ENCODE data around the gene HIF1A.

HIF1A gene

GRCh38 chr14:61698206-61698980, 3.1 kb downstream of the HIF1A start:
- DNase-seq (ENCODE audit: low read depth), result no peak
- no peak for TF ChIP-seq CTCF (IDR thresholded peaks at IDR 0.05; ENCODE audit: control insufficient read depth, extremely low read depth, insufficient read depth)
- H3K4me3 ChIP-seq (ENCODE audit: low read depth, low read length), result no peak overlapping the region

- TF ChIP-seq CTCF (IDR thresholded peaks at IDR 0.05; ENCODE audit: control insufficient read depth, extremely low read depth, insufficient read depth), result no peak
- H3K4me3 ChIP-seq (ENCODE audit: low read depth, low read length), result no peak overlapping the region
- DNase-seq (ENCODE audit: low read depth), result no peak
These were observed 3.7 kb downstream of the HIF1A start for GRCh38 chr14:61699027-61699426.

DNA sequence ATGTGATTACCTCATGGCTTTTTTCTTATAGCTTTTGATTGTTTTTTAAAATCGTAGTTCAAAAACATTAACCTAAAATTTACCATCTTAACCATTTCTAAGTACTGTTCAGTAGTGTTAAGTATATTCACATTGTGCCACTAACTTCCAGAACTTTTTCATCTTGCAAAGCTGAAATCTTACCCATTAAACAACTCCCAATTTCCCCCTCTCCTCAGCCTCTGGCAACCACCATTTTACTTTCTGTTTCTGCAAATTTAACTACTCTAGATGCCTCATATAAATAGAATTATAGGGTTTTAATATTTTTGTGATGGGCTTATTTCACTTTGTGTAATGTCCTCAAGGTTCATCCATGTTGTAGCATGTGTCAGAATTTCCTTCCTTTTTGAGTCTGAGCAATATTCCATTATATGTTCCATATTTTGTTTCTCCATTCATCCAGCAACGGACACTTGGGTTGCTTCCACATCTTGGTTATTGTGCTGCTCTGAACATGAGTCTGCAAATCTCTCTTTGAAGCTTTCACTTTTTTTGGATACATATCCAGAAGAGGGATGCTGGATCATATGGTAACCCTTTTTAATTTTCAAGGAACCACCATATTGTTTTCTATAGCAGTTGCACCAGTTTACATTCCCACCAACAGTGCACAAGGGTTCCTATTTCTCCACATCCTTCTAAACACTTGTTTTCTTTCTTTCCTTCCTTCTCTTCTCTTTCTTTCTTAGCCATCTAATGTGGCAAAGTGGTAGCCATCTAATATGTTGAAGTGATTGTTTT, 5.0 kb downstream of the HIF1A start:
- no peak for DNase-seq (ENCODE audit: low read depth)
- no peak for TF ChIP-seq CTCF (IDR thresholded peaks at IDR 0.05; ENCODE audit: control insufficient read depth, extremely low read depth, insufficient read depth)
- no peak overlapping the region for H3K4me3 ChIP-seq (ENCODE audit: low read depth, low read length)

- DNase-seq (ENCODE audit: low read depth), result no peak
- no peak overlapping the region for H3K4me3 ChIP-seq (ENCODE audit: low read depth, low read length)
- no peak for TF ChIP-seq CTCF (IDR thresholded peaks at IDR 0.05; ENCODE audit: control insufficient read depth, extremely low read depth, insufficient read depth)
These were observed 6.6 kb downstream of the HIF1A start for GRCh38 chr14:61701946-61702345.

GRCh38 chr14:61703342-61704129, 8.2 kb downstream of the HIF1A start:
- DNase-seq (ENCODE audit: low read depth), result no peak
- TF ChIP-seq CTCF (IDR thresholded peaks at IDR 0.05; ENCODE audit: control insufficient read depth, extremely low read depth, insufficient read depth), result no peak
- no peak overlapping the region for H3K4me3 ChIP-seq (ENCODE audit: low read depth, low read length)

DNA sequence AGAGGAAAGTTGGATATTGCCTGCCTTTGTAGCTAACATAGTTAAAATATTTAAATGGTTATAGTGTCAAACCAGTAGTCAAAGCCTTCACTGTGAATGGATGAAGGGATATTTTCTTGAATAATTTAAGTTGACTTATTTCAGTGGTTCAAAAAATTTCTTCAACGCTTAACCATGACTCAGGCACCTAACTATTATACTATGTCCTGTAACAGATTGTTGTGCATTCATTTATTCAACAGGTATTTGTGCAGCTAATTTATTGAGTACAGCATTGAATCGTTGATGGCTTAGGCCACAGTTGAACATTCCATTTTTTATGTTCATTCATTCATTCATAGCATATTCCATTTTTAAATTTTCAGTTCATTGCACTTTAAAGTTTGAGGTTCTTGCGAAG, 9.2 kb downstream of the HIF1A start:
- no peak for TF ChIP-seq CTCF (IDR thresholded peaks at IDR 0.05; ENCODE audit: control insufficient read depth, extremely low read depth, insufficient read depth)
- H3K4me3 ChIP-seq (ENCODE audit: low read depth, low read length), result no peak overlapping the region
- DNase-seq (ENCODE audit: low read depth), result no peak
